GM18861 (cell line): ENCODE data around the gene TAOK3.

Experiments used
- ATAC-seq: cut with Tn5 transposase; IDR thresholded peaks from one replicate; pipeline ENCODE4 v1.9.1; 2021; ENCODE audit not compliant: unreplicated experiment

The TAOK3 gene

DNA sequence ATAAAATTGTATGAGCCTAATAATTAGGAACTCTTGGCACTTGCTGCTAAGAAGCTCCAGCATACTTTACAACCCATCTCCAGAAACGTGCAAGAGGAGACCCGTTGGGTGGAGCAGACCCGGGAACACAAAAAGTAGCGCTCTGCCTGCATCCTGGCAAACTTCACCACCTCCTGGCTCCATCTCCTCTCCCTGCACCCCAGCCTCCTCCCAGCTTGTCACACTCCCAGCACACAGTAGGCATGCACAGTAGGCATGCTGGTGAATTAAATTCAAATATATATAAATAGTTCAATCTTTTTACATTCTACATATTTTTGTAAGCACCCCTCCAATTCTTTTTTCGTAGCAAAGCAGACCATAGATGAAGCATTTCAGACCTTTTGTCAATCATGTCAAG is 270.1 kb downstream of the TAOK3 start:
- no peak for ATAC-seq

DNA sequence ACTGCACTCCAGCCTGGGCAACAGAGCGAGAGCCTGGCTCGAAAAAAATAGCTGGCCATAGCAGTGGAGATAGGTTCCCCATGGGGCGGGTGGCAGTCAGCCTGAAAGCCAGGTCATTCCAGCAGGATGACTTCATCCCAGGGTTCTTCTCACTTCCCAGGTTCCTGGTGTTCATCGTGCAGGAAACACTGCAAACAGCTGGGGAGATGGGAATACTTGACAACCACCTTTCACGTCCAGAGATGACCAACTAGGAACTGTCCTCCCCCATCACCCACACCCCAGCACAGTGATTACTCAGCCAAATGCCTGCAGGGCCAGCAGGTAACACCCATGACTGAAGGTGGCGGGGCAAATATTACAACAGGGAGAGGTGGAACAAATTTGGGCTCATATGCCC is 270.6 kb downstream of the TAOK3 start:
- no peak for ATAC-seq

GRCh38 chr12:118101051-118101450 is 271.7 kb downstream of the TAOK3 start:
- no peak for ATAC-seq
